Stomach (tissue), 4 donors: ENCODE data around the gene ANKRA2.

ENCODE experiments used
- POLR2A ChIP-seq, 4 donors: fragments of 450-650 bp; IDR thresholded peaks; one replicate each; pipeline ENCODE4 v1.6.1; 2016; ENCODE audit warnings: antibody characterized with exemption in 4 of 4, control low read depth in 2 of 4, mild to moderate bottlenecking in 1 of 4, moderate library complexity in 1 of 4
- POLR2AphosphoS5 ChIP-seq, 3 donors: sonication (generic); formaldehyde crosslinking; IDR thresholded peaks; one replicate each; pipeline ENCODE4 v1.6.1; 2016; ENCODE audit warnings: antibody characterized with exemption in 3 of 3
- TF ChIP-seq, protein P1 (sequence below), 7 experiments: fragments of 450-650 bp in 4 of 7; fragments of 200-600 bp in 3 of 7; sonication (generic) in 3 of 7; IDR thresholded peaks; one replicate each; pipeline ENCODE4 v1.5.1; 2016 to 2019; ENCODE audit warnings: antibody characterized with exemption in 7 of 7, control low read depth in 2 of 7, mild to moderate bottlenecking in 1 of 7

DNA sequence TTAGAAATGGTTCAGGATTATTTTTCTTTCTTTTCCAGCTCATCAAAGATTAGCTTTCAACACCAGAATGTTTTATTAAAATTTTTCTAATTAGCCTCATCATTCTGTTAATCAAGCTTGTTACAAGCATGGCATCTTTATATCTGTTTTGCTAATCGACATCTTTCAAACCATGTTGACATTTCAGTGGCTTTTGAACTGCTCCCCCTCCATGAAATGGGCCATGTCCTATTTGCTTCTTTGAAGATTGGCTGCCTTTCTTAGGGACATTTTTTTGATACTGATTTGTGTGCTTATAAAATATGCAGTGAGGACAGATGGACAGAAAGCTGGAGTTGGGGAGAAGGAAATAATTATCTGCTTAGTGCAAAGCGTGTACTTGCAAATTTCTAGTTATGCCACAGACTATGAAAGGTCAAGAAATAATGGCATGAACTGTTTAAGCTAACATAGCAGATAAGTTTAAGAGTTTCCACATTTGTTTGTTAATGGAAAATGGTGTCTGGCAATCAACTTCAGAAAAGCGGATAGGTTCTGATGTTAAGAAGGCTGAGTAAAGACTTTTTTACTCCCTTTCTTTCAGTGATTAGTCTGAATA lies 39.7 kb downstream of the ANKRA2 start:
- TF ChIP-seq POLR2AphosphoS5 (IDR thresholded peaks at IDR 0.05) = peak in 1 of 3 donors; percentile 12
- TF ChIP-seq, protein P1, sequence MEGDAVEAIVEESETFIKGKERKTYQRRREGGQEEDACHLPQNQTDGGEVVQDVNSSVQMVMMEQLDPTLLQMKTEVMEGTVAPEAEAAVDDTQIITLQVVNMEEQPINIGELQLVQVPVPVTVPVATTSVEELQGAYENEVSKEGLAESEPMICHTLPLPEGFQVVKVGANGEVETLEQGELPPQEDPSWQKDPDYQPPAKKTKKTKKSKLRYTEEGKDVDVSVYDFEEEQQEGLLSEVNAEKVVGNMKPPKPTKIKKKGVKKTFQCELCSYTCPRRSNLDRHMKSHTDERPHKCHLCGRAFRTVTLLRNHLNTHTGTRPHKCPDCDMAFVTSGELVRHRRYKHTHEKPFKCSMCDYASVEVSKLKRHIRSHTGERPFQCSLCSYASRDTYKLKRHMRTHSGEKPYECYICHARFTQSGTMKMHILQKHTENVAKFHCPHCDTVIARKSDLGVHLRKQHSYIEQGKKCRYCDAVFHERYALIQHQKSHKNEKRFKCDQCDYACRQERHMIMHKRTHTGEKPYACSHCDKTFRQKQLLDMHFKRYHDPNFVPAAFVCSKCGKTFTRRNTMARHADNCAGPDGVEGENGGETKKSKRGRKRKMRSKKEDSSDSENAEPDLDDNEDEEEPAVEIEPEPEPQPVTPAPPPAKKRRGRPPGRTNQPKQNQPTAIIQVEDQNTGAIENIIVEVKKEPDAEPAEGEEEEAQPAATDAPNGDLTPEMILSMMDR (IDR thresholded peaks at IDR 0.05) = no peak
- no peak for TF ChIP-seq POLR2A (IDR thresholded peaks at IDR 0.05)
